GM21576 (cell line): ENCODE results near the gene ASPSCR1.

Source experiments
- ATAC-seq: cut with Tn5 transposase; IDR thresholded peaks from one replicate; pipeline ENCODE4 v1.9.1; 2021; ENCODE audit warnings: mild to moderate bottlenecking, moderate library complexity; ENCODE audit not compliant: unreplicated experiment

The ASPSCR1 gene

GRCh38 chr17:81996757-81997441 lies 19.5 kb downstream of the ASPSCR1 start:
- no peak for ATAC-seq

- ATAC-seq: no peak
Observed at GRCh38 chr17:81998212-81998611, 20.8 kb downstream of the ASPSCR1 start.

GRCh38 chr17:81998691-81999438 lies 21.4 kb downstream of the ASPSCR1 start:
- no peak for ATAC-seq

GRCh38 chr17:81999587-81999975 lies 22.2 kb downstream of the ASPSCR1 start:
- ATAC-seq: no peak

GRCh38 chr17:81999976-82000802 lies 22.8 kb downstream of the ASPSCR1 start:
- no peak for ATAC-seq

- no peak for ATAC-seq
Observed at GRCh38 chr17:82000803-82001570, 23.6 kb downstream of the ASPSCR1 start.

GRCh38 chr17:82001571-82002056 lies 24.2 kb downstream of the ASPSCR1 start:
- ATAC-seq: no peak

- ATAC-seq: no peak
Observed at GRCh38 chr17:82003411-82004381, 26.3 kb downstream of the ASPSCR1 start.

- ATAC-seq: no peak
Observed at GRCh38 chr17:82004517-82005455, 27.4 kb downstream of the ASPSCR1 start.

- no peak for ATAC-seq
Observed at GRCh38 chr17:82005701-82006348, 28.4 kb downstream of the ASPSCR1 start.

- no peak for ATAC-seq
Observed at GRCh38 chr17:82006468-82007227, 29.2 kb downstream of the ASPSCR1 start.

- ATAC-seq: no peak
Observed at GRCh38 chr17:82007228-82007494, 29.7 kb downstream of the ASPSCR1 start.

GRCh38 chr17:82007495-82008257 lies 30.2 kb downstream of the ASPSCR1 start:
- ATAC-seq: no peak

- no peak for ATAC-seq
Observed at GRCh38 chr17:82008258-82008940, 31.0 kb downstream of the ASPSCR1 start.

- no peak for ATAC-seq
Observed at GRCh38 chr17:82008941-82009405, 31.5 kb downstream of the ASPSCR1 start.

GRCh38 chr17:82009413-82009812 lies 32.0 kb downstream of the ASPSCR1 start:
- no peak for ATAC-seq
